GM12878 (cell line): ENCODE results near the gene BEST2. TPM values are rescaled to one million over a fixed set of nuclear protein-coding genes. Genes with fewer than 3 reads are reported as not detected.

Experiments used
- ATF7 ChIP-seq: fragments of 450-650 bp; IDR thresholded peaks from 2 replicates; pipeline ENCODE4 v1.6.1; 2016; ENCODE audit warnings: low read depth, mild to moderate bottlenecking
- BACH1 ChIP-seq: fragments of 450-650 bp; IDR thresholded peaks from 2 replicates; pipeline ENCODE4 v1.6.1; 2017; ENCODE audit warnings: mild to moderate bottlenecking, borderline replicate concordance
- BRCA1 ChIP-seq: IDR thresholded peaks from 2 replicates; pipeline ENCODE4 v1.6.1; 2011; ENCODE audit warnings: low read depth, low read length, improper control_type of control experiment
- CEBPZ ChIP-seq: fragments of 150-350 bp; IDR thresholded peaks from 2 replicates; pipeline ENCODE4 v1.6.1; 2016; ENCODE audit warnings: low read depth, low read length
- CHD1 ChIP-seq: IDR thresholded peaks from 2 replicates; pipeline ENCODE4 v1.6.1; 2012; ENCODE audit warnings: low read depth, low read length, improper control_type of control experiment
- CREB1 ChIP-seq: IDR thresholded peaks from 2 replicates; pipeline ENCODE4 v1.6.1; 2012; ENCODE audit warnings: low read depth, mild to moderate bottlenecking, inconsistent platforms
- CREM ChIP-seq: IDR thresholded peaks from 2 replicates; pipeline ENCODE4 v1.6.1; 2014; ENCODE audit warnings: antibody characterized with exemption, low read depth
- E2F4 ChIP-seq: IDR thresholded peaks from 2 replicates; pipeline ENCODE4 v1.6.1; 2012; ENCODE audit warnings: low read depth, low read length, improper control_type of control experiment
- EZH2 ChIP-seq: IDR thresholded peaks from 2 replicates; pipeline ENCODE4 v1.6.1; 2012; ENCODE audit warnings: low read depth, mild to moderate bottlenecking, control low read depth, inconsistent platforms, low read length, borderline replicate concordance; ENCODE audit not compliant: control insufficient read depth
- GABPA ChIP-seq: IDR thresholded peaks from 2 replicates; pipeline ENCODE4 v1.6.1; 2014; ENCODE audit warnings: antibody characterized with exemption, low read depth, mild to moderate bottlenecking, inconsistent platforms
- MAX ChIP-seq: IDR thresholded peaks from 2 replicates; pipeline ENCODE4 v1.6.1; 2012; ENCODE audit warnings: low read depth, low read length, improper control_type of control experiment
- MEF2A ChIP-seq: IDR thresholded peaks from 2 replicates; pipeline ENCODE4 v1.6.1; 2011; ENCODE audit warnings: low read depth, mild to moderate bottlenecking, low read length, moderate library complexity; ENCODE audit not compliant: insufficient read depth
- NR2C1 ChIP-seq: fragments of 450-650 bp; IDR thresholded peaks from 2 replicates; pipeline ENCODE4 v1.6.1; 2017; ENCODE audit warnings: antibody characterized with exemption, mild to moderate bottlenecking, moderate library complexity
- NRF1 ChIP-seq: conservative IDR thresholded peaks from 2 replicates; pipeline ENCODE4 v1.6.1; 2011; ENCODE audit warnings: mild to moderate bottlenecking, low read depth, low read length, improper control_type of control experiment
- PAX5 ChIP-seq: IDR thresholded peaks from 2 replicates; pipeline ENCODE4 v1.6.1; 2011; ENCODE audit warnings: low read depth, low read length, borderline replicate concordance
- SREBF1 ChIP-seq: IDR thresholded peaks from 2 replicates; pipeline ENCODE4 v1.6.1; 2012; ENCODE audit warnings: mild to moderate bottlenecking, low read length
- SUPT20H ChIP-seq: IDR thresholded peaks from 2 replicates; pipeline ENCODE4 v1.6.1; 2011; ENCODE audit warnings: low read depth, mild to moderate bottlenecking, low read length, moderate library complexity, borderline replicate concordance; ENCODE audit not compliant: control insufficient read depth
- TAF1 ChIP-seq: IDR thresholded peaks from 2 replicates; pipeline ENCODE4 v1.6.1; 2011; ENCODE audit warnings: mild to moderate bottlenecking, low read depth, low read length, borderline replicate concordance
- USF2 ChIP-seq: IDR thresholded peaks from 2 replicates; pipeline ENCODE4 v1.6.1; 2011; ENCODE audit warnings: low read depth, low read length, improper control_type of control experiment, borderline replicate concordance
- ZNF274 ChIP-seq: IDR thresholded peaks from one replicate; pipeline ENCODE4 v1.8.0; 2011; ENCODE audit not compliant: insufficient read length, insufficient read depth
- ZNF687 ChIP-seq: fragments of 450-650 bp; IDR thresholded peaks from 2 replicates; pipeline ENCODE4 v1.6.1; 2017; ENCODE audit warnings: mild to moderate bottlenecking, moderate library complexity
- polyA plus RNA-seq, 11 experiments: library from polyadenylated mRNA; depleted of rRNA in 4 of 11; unstranded in 6 of 11; stranded (reverse) in 5 of 11; fragments of >200 nt; fragmentation: Nextera tagmentation in 4 of 11; fragmentation: Illumina TruSeq in 1 of 11; extraction: Ambion mirVana in 4 of 11; extraction: Trizol in 1 of 11; gene quantifications; 1 replicate in 1 of 11; 2 replicates in 10 of 11; pipeline versions ENCODE4 v1.2.1 to v1.2.3, GENCODE V29; 2011 to 2016; ENCODE audit warnings: inconsistent platforms in 2 of 11, missing spikeins in 2 of 11, low read depth in 1 of 11
- total RNA-seq, 4 experiments: library from RNA; depleted of rRNA in 3 of 4; stranded (reverse); fragments of >200 nt in 3 of 4; fragmentation: Illumina TruSeq in 1 of 4; extraction: Trizol in 1 of 4; gene quantifications; 2 replicates each; pipeline versions ENCODE4 v1.2.1 to v1.2.3, GENCODE V29; 2013 to 2021

The BEST2 gene
- total and polyA plus RNA-seq, 10 of the 15 experiments (the other 5 are each of a cell fraction or from before 2014, with no cell fraction given), result not detected

- no peak for TF ChIP-seq E2F4
- no peak for TF ChIP-seq ATF7
- TF ChIP-seq CEBPZ, result no peak
- TF ChIP-seq USF2, result no peak; the same call in 1 of the 2 replicates
- TF ChIP-seq ZNF274, result no peak
- TF ChIP-seq SUPT20H, result no peak
- no peak for TF ChIP-seq MEF2A
- no peak for TF ChIP-seq BRCA1
- TF ChIP-seq BACH1, result 0 out of 2 replicates have a peak, but pooled peaks have one; percentile 10
- peak; percentile 38; the same call in 1 of the 2 replicates for TF ChIP-seq SREBF1
- no peak for TF ChIP-seq GABPA
- peak; percentile 55 for TF ChIP-seq NRF1
- no peak for TF ChIP-seq ZNF687
- TF ChIP-seq EZH2, result no peak
- TF ChIP-seq NR2C1, result peak; percentile 88
- TF ChIP-seq CREM, result peak; percentile 69; the same call in 1 of the 2 replicates
- peak; percentile 53; the same call in 1 of the 2 replicates for TF ChIP-seq CREB1
- TF ChIP-seq CHD1, result no peak
- TF ChIP-seq MAX, result peak; percentile 93
- TF ChIP-seq TAF1, result no peak
- TF ChIP-seq PAX5, result no peak
Observed at GRCh38 chr19:12723641-12724426, 27.8 kb upstream of the BEST2 start, which contains the start of gene TNPO2 (continued).
